C4-2B (cell line): ENCODE measurements around the gene NHLRC2.

ENCODE experiments used
- ZFX ChIP-seq: fragments of 450-650 bp; IDR thresholded peaks from 2 replicates; pipeline ENCODE4 v1.6.1; 2017
- TF ChIP-seq, protein P1 (sequence below): fragments of 450-650 bp; conservative IDR thresholded peaks from 2 replicates; pipeline ENCODE4 v1.5.1; 2017; ENCODE audit warnings: mild to moderate bottlenecking

DNA sequence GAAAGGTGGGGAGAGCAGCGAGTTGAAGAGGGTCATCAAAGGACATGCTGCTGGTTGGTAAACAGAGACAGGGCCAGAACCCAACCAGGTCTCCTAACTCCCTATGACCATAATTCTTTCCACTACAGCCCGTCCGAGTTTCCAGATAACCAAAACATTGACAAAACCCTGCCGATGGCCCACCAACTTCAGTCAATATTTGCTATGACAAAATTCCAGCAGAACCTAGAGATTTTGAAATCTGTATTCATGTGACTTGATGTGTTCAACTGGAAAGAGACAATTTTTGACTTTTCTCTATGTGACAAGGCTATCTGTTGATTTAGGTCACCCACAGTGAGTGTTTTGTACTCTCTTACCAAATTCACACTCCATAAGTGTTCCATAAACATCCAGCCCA, 86.7 kb downstream of the NHLRC2 start:
- TF ChIP-seq, protein P1, sequence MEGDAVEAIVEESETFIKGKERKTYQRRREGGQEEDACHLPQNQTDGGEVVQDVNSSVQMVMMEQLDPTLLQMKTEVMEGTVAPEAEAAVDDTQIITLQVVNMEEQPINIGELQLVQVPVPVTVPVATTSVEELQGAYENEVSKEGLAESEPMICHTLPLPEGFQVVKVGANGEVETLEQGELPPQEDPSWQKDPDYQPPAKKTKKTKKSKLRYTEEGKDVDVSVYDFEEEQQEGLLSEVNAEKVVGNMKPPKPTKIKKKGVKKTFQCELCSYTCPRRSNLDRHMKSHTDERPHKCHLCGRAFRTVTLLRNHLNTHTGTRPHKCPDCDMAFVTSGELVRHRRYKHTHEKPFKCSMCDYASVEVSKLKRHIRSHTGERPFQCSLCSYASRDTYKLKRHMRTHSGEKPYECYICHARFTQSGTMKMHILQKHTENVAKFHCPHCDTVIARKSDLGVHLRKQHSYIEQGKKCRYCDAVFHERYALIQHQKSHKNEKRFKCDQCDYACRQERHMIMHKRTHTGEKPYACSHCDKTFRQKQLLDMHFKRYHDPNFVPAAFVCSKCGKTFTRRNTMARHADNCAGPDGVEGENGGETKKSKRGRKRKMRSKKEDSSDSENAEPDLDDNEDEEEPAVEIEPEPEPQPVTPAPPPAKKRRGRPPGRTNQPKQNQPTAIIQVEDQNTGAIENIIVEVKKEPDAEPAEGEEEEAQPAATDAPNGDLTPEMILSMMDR: no peak
- TF ChIP-seq ZFX: no peak
